Activated CD4-positive, alpha-beta T cell treated with anti-CD3 and anti-CD28 coated beads, Interleukin-2, amount 50 U/mL, for 48 hours (primary cell): Measurements from ENCODE around the gene RIPPLY1.
"Not testable (repeated sequence)": the region's sequence is repeated elsewhere in the genome, so short reads cannot be mapped to it uniquely, and the experiment has no call there.

Experiments
- DNase-seq, 2 experiments: peaks; one replicate each; pipeline ENCODE4 v3.0.0-alpha.2; 2020

The RIPPLY1 gene

DNA sequence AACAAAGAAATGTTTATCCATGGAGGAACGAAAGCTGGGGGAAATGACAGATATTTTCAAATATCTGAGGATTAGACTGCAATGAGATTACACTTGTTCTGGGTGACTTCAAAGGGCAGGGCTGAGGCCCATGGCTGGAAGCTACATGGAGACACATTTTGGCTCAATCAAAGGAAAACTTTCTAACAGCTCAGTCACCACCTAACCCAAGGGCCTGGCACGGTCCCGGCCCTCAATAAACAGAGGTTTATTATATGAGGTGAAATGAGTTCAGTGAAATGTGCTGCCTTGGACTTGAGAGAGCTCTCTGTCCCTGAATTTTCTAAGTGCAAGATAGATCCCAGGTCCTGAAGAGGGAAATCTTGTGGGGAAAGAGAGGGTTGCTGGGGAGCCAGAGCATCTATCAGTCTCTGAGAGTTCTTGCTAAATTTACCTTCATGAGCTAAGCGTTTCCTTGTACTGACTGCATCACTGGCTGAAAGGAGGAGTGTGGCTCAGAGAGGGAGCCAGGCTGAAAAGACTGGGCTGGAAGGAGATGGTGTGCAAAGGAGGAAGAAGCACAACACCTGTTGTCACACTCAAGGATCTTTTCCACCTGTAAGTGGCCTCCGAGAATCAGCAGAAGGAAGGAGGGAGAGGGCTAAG is 2.0 kb upstream of the RIPPLY1 start:
- no peak for DNase-seq

GRCh38 chrX:106903856-106904528 is 851 bp upstream of the RIPPLY1 start:
- DNase-seq: no peak

DNA sequence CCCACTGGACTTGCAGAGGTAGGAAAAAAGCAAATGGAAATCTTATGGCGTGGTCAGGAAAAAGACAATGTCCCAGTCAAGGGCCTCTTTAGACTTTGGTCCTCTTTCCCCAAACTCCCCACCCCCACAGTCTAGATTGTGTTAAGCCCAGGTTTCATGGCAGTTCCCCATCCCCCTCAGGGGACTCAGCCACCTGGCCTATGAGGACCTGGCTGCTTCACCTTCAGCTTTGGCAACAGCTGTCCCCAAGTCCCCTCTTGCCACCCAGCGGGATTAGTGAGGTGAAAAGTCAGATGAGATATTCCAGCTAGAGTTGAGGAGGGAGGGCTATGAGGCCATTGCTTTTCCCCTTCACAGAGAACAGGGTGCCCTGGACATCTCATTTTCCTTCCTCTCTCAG is 457 bp downstream of the RIPPLY1 start:
- no peak for DNase-seq

DNA sequence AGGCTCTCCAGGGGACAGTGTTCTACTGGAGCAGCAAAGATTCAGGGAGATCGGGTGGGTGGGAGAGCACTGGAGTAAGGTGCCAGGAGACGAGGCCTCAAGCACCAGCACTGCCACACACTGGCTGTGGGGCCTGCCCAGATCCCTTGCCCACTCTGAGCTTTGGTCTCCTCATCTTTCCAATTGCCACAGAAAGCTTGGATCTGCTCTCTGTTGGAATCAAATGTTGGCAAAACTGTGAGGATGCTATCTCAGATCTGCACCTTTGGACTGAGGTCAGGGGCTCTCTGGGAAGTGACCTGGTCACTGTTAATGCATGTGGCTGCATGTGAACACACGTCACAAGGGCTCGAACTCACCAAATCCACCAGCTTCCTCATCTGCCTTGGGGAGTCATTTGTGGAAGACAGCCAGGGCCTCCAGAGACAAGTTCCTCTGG is 1.3 kb downstream of the RIPPLY1 start:
- no peak for DNase-seq

GRCh38 chrX:106901341-106901740 is 1.8 kb downstream of the RIPPLY1 start:
- no peak for DNase-seq

DNA sequence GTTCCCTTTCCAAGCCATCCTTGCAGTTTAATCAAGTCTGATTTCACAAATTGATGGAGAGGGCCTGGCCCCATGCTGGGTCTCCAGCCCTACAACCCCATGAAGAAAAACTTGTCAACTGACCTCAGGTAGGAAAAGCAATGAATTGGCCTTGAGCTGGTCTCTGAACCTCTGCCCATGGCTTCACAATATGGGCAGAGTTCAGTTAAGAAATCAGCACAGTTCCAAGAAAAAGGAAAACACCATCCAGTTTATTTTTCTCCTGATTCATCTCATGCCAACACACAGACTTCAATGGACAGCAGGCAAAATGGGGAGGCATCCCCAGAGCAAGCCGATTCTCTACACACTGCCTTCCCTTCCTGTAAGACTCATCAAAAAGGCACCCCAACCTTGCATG is 3.3 kb downstream of the RIPPLY1 start:
- no peak for DNase-seq

DNA sequence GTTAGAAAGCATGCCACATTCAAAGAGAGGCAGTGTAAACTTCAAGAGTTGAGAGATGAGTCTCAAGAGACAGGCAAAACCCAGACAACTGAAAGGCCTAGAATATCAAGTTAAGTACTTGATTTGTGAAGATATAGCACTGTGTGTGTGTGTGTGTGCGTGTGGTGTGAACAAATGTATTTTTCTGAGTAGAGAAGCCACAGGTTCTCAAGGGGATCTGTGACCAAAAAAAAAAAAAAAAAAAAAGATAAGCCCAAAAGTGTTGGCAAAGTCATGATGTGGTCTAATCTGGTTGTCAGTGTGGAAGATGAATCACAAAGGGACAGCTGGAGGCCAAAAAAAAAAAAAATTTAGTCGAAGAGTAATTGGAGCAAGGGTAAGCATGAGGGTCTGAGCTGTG is 3.9 kb downstream of the RIPPLY1 start:
- no peak for DNase-seq

DNA sequence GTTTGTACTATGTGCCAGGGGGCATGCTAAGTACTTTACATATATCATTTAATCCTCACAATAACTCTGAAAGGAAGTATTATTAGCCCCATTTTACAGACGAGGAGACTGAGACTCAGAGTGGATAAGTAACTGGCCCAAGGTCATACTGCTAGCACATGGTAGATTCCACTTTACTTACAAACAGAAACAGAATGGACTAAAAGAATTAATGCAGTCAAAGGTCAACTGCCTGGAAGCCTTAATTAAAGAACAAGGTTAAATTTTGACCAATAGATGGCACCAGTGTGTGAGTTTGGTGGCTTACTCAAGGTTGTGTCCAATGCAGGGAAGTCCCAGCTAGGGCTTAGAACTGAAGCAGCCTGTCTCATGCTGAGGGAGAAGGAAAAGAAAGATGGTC is 4.7 kb downstream of the RIPPLY1 start:
- DNase-seq: no peak

GRCh38 chrX:106897259-106897658 is 5.9 kb downstream of the RIPPLY1 start:
- DNase-seq: no peak

- no peak for DNase-seq
These were observed 8.1 kb downstream of the RIPPLY1 start for GRCh38 chrX:106894978-106895452.

DNA sequence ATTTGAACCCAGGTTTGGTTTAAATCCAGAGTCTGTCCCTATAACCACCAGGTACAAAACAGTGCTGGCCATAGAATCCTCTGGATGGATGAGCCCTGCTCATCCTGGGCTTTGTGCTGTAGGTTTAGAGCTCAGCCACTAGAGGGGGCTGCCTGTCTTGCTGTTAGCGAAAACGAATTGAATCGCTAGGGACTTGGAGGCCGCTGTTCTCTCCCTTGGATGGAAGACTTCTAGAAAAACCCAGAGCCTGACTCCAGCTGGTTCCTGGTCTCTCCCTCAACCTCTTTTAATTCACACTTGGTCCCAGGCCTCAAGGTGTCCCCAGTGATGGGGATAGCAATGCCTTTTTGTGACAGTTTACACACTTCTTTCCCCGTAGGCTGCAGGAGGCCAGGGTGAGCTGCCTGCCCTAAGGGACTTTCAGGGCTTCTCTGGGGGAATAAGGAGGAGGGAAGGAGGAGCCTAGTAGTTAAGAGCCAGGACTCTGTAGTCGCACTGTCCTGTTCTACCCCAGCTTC is 8.7 kb downstream of the RIPPLY1 start:
- DNase-seq: peak; percentile 26 to 49

- DNase-seq: no peak
These were observed 11.2 kb downstream of the RIPPLY1 start for GRCh38 chrX:106891762-106892460.

DNA sequence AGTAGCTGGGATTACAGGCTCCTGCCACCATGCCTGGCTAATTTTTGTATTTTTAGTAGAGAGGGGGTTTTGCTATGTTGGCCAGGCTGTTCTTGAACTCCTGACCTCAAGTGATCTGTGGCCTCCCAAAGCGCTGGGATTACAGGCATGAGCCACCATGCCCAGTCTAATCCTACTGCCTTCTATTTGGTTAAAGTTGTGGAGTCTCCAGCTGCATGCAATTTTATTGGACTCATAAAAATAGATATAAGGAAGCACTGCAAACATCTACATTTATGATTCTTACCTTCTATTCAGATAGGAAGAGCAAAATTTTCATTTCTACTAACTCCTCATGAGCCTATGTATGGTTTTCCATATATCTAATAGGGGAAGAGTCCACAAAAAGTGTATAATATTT is 13.7 kb downstream of the RIPPLY1 start:
- no peak for DNase-seq

GRCh38 chrX:106875151-106875550 is 28.0 kb downstream of the RIPPLY1 start:
- no peak for DNase-seq

- DNase-seq: no peak
These were observed 29.1 kb downstream of the RIPPLY1 start for GRCh38 chrX:106874075-106874474.

GRCh38 chrX:106872796-106873195 is 30.3 kb downstream of the RIPPLY1 start:
- DNase-seq: not testable (repeated sequence)

GRCh38 chrX:106863697-106864096 is 39.4 kb downstream of the RIPPLY1 start:
- DNase-seq: no peak

- DNase-seq: peak; percentile 10 to 19
These were observed 40.0 kb downstream of the RIPPLY1 start for GRCh38 chrX:106862972-106863688.
